Activated T-helper 1 cell treated with anti-CD3 and anti-CD28 coated beads, Interleukin-12 subunit alpha, Interleukin-12 subunit beta, Interleukin-2, Interleukin-4 antibody, amounts not matched to agents 30 ng/mL and 10 ng/mL and 1 ng/mL, durations not matched to agents 14 hours and 24 hours and 36 hours (primary cell): ENCODE data around the gene PRKAR1B. TPM values are rescaled to one million over a fixed set of nuclear protein-coding genes. Genes with fewer than 3 reads are reported as not detected.

ENCODE experiments used
- DNase-seq: peaks from one replicate; pipeline ENCODE4 v3.0.0; 2021; ENCODE audit warnings: low spot score
- H3K27ac Mint-ChIP-seq: one replicate; pipeline ENCODE4 v1.8.0; 2021; ENCODE audit warnings: mild to moderate bottlenecking, mixed read lengths
- H3K27me3 Mint-ChIP-seq: one replicate; pipeline ENCODE4 v1.8.0; 2022; ENCODE audit warnings: mild to moderate bottlenecking, moderate library complexity, mixed read lengths; ENCODE audit not compliant: insufficient read depth
- H3K36me3 Mint-ChIP-seq: one replicate; pipeline ENCODE4 v1.8.0; 2021; ENCODE audit warnings: low read depth, mixed read lengths
- H3K4me1 Mint-ChIP-seq: one replicate; pipeline ENCODE4 v1.8.0; 2021; ENCODE audit warnings: low read depth, mixed read lengths
- H3K4me3 Mint-ChIP-seq: one replicate; pipeline ENCODE4 v1.8.0; 2021; ENCODE audit warnings: mild to moderate bottlenecking, moderate library complexity, mixed read lengths
- H3K9me3 Mint-ChIP-seq: one replicate; pipeline ENCODE4 v1.8.0; 2021; ENCODE audit warnings: mixed read lengths
- intact Hi-C: fragments of 100-400 bp; cut with micrococcal nuclease; formaldehyde crosslinking; loops from one replicate; pipeline ENCODE4 v1.15.1; 2024
- total RNA-seq: library from RNA; stranded (reverse); gene quantifications from 2 replicates; pipeline ENCODE4 v1.2.3, GENCODE V29; 2022

Gene PRKAR1B
- total RNA-seq, 1 donor from 2014 or later: 37.8 TPM

- H3K9me3 Mint-ChIP-seq: peaks cover 18% of the 10 kb centered on the region
These were observed 98.3 kb downstream of the PRKAR1B start for GRCh38 chr7:628826-629225.

GRCh38 chr7:628402-628763 is 98.7 kb downstream of the PRKAR1B start:
- DNase-seq: no peak
- H3K4me3 Mint-ChIP-seq: no peak overlapping the region
- no peak overlapping the region for H3K27ac Mint-ChIP-seq
- H3K36me3 Mint-ChIP-seq: peaks cover 13% of the 10 kb centered on the region
- peaks cover 21% of the 10 kb centered on the region for H3K9me3 Mint-ChIP-seq
- intact Hi-C loops: no loop called here
- no peaks in the 10 kb centered on the region for H3K4me1 Mint-ChIP-seq
- no peaks in the 10 kb centered on the region for H3K27me3 Mint-ChIP-seq

More at GRCh38 chr7:628826-629225, 98.3 kb downstream of the PRKAR1B start:
- intact Hi-C loops: no loop called here
- DNase-seq: no peak
- Mint-ChIP-seq H3K27ac (no peak overlapping the region), H3K36me3 (peaks cover 11% of the 10 kb centered on the region), H3K4me3 (no peak overlapping the region), H3K27me3 (no peaks in the 10 kb centered on the region), H3K4me1 (no peaks in the 10 kb centered on the region)

- Mint-ChIP-seq H3K9me3 (peaks cover 26% of the 10 kb centered on the region), H3K4me1 (no peaks in the 10 kb centered on the region), H3K27me3 (no peaks in the 10 kb centered on the region), H3K27ac (no peak overlapping the region), H3K36me3 (peaks cover 13% of the 10 kb centered on the region), H3K4me3 (no peak overlapping the region)
- DNase-seq: no peak
- intact Hi-C loops: no loop called here
These were observed 99.2 kb downstream of the PRKAR1B start for GRCh38 chr7:627661-628401.

- intact Hi-C loops: no loop called here
- Mint-ChIP-seq H3K9me3 (peaks cover 48% of the 10 kb centered on the region), H3K27ac (no peak overlapping the region), H3K4me1 (peaks cover 4% of the 10 kb centered on the region), H3K36me3 (peaks cover 25% of the 10 kb centered on the region), H3K4me3 (no peak overlapping the region), H3K27me3 (no peaks in the 10 kb centered on the region)
- DNase-seq: no peak
These were observed 101.6 kb downstream of the PRKAR1B start for GRCh38 chr7:625376-625971.

GRCh38 chr7:623464-623863 is 103.6 kb downstream of the PRKAR1B start:
- peaks cover 60% of the 10 kb centered on the region for H3K9me3 Mint-ChIP-seq
- H3K27me3 Mint-ChIP-seq: no peaks in the 10 kb centered on the region
- no peak overlapping the region for H3K4me3 Mint-ChIP-seq
- H3K36me3 Mint-ChIP-seq: peaks cover 34% of the 10 kb centered on the region
- no peak for DNase-seq
- peaks cover 24% of the 10 kb centered on the region for H3K4me1 Mint-ChIP-seq
- intact Hi-C loops: no loop called here
- no peak overlapping the region for H3K27ac Mint-ChIP-seq

GRCh38 chr7:621572-622285 is 105.4 kb downstream of the PRKAR1B start:
- peaks cover 36% of the 10 kb centered on the region for H3K36me3 Mint-ChIP-seq
- H3K9me3 Mint-ChIP-seq: peaks cover 60% of the 10 kb centered on the region
- H3K4me1 Mint-ChIP-seq: peaks cover 39% of the 10 kb centered on the region
- H3K27me3 Mint-ChIP-seq: no peaks in the 10 kb centered on the region
- DNase-seq: no peak
- intact Hi-C loops: no loop called here
- H3K27ac Mint-ChIP-seq: no peak overlapping the region
- H3K4me3 Mint-ChIP-seq: no peak overlapping the region

- intact Hi-C loops: no loop called here
- peaks cover 34% of the 10 kb centered on the region for H3K36me3 Mint-ChIP-seq
- H3K27ac Mint-ChIP-seq: no peak overlapping the region
- H3K27me3 Mint-ChIP-seq: no peaks in the 10 kb centered on the region
- H3K4me1 Mint-ChIP-seq: peaks cover 44% of the 10 kb centered on the region
- peaks cover 54% of the 10 kb centered on the region for H3K9me3 Mint-ChIP-seq
- no peak overlapping the region for H3K4me3 Mint-ChIP-seq
- DNase-seq: no peak
These were observed 106.2 kb downstream of the PRKAR1B start for GRCh38 chr7:620885-621284.

GRCh38 chr7:620056-620455 is 107.0 kb downstream of the PRKAR1B start:
- Mint-ChIP-seq H3K9me3 (peaks cover 51% of the 10 kb centered on the region), H3K36me3 (peaks cover 34% of the 10 kb centered on the region), H3K27me3 (no peaks in the 10 kb centered on the region), H3K27ac (peak overlapping the region; percentile 99), H3K4me1 (peaks cover 44% of the 10 kb centered on the region), H3K4me3 (peak overlapping the region; percentile 40)
- intact Hi-C loops: no loop called here
- no peak for DNase-seq

GRCh38 chr7:619368-619840 is 107.7 kb downstream of the PRKAR1B start:
- peaks cover 28% of the 10 kb centered on the region for H3K36me3 Mint-ChIP-seq
- H3K27ac Mint-ChIP-seq: peak overlapping the region; percentile 99
- H3K4me1 Mint-ChIP-seq: peaks cover 48% of the 10 kb centered on the region
- no peaks in the 10 kb centered on the region for H3K27me3 Mint-ChIP-seq
- DNase-seq: no peak
- H3K4me3 Mint-ChIP-seq: no peak overlapping the region
- H3K9me3 Mint-ChIP-seq: peaks cover 44% of the 10 kb centered on the region
- intact Hi-C loops: loop anchor here (5.0 kb wide), 1 partner anchor 97 kb away; no protein-coding TSS in a partner anchor

GRCh38 chr7:618539-619367 is 108.3 kb downstream of the PRKAR1B start:
- intact Hi-C loops: loop anchor here (1.0 to 5.0 kb wide), 3 partner anchors 14 to 96 kb away; no protein-coding TSS in a partner anchor
- DNase-seq: peak; percentile 71
- H3K9me3 Mint-ChIP-seq: peaks cover 42% of the 10 kb centered on the region
- peak overlapping the region; percentile 82 for H3K4me3 Mint-ChIP-seq
- peaks cover 27% of the 10 kb centered on the region for H3K36me3 Mint-ChIP-seq
- H3K27ac Mint-ChIP-seq: peak overlapping the region; percentile 99
- H3K4me1 Mint-ChIP-seq: peaks cover 48% of the 10 kb centered on the region
- H3K27me3 Mint-ChIP-seq: no peaks in the 10 kb centered on the region

- peaks cover 48% of the 10 kb centered on the region for H3K4me1 Mint-ChIP-seq
- H3K9me3 Mint-ChIP-seq: peaks cover 35% of the 10 kb centered on the region
- peak overlapping the region; percentile 99 for H3K27ac Mint-ChIP-seq
- H3K36me3 Mint-ChIP-seq: peaks cover 23% of the 10 kb centered on the region
- H3K4me3 Mint-ChIP-seq: peak overlapping the region; percentile 82
- intact Hi-C loops: loop anchor here (1.0 to 5.0 kb wide), 3 partner anchors 14 to 96 kb away; no protein-coding TSS in a partner anchor
- DNase-seq: no peak
- no peaks in the 10 kb centered on the region for H3K27me3 Mint-ChIP-seq
These were observed 109.2 kb downstream of the PRKAR1B start for GRCh38 chr7:617614-618538.
